GM12864 (cell line): ENCODE measurements around the gene PDIA5.

ENCODE experiments used
- DNase-seq: peaks from one replicate; pipeline ENCODE4 v3.0.0-alpha.2; 2011; ENCODE audit warnings: low read depth
- H3K4me3 ChIP-seq: 2 replicates; pipeline ENCODE4 v1.5.1; 2011; ENCODE audit warnings: mild to moderate bottlenecking, low read depth, low read length, control low read depth
- CTCF ChIP-seq: IDR thresholded peaks from 2 replicates; pipeline ENCODE4 v1.5.1; 2011; ENCODE audit warnings: low read depth, mild to moderate bottlenecking, moderate library complexity, low read length, control low read depth, inconsistent platforms; ENCODE audit errors: missing control alignments

Gene PDIA5

GRCh38 chr3:123152687-123153086 is 85.9 kb downstream of the PDIA5 start:
- no peak for DNase-seq
- TF ChIP-seq CTCF = no peak
- H3K4me3 ChIP-seq = no peak overlapping the region

GRCh38 chr3:123153125-123154019 is 86.5 kb downstream of the PDIA5 start:
- no peak for TF ChIP-seq CTCF
- no peak for DNase-seq
- no peak overlapping the region for H3K4me3 ChIP-seq

GRCh38 chr3:123154020-123154985 is 87.5 kb downstream of the PDIA5 start:
- no peak overlapping the region for H3K4me3 ChIP-seq
- TF ChIP-seq CTCF = no peak
- no peak for DNase-seq

- DNase-seq = no peak
- H3K4me3 ChIP-seq = no peak overlapping the region
- no peak for TF ChIP-seq CTCF
Measured at GRCh38 chr3:123155471-123156011, 88.7 kb downstream of the PDIA5 start.

- TF ChIP-seq CTCF = no peak
- no peak overlapping the region for H3K4me3 ChIP-seq
- no peak for DNase-seq
Measured at GRCh38 chr3:123156276-123156995, 89.6 kb downstream of the PDIA5 start.

GRCh38 chr3:123157209-123157597 is 90.4 kb downstream of the PDIA5 start:
- no peak overlapping the region for H3K4me3 ChIP-seq
- TF ChIP-seq CTCF = no peak
- no peak for DNase-seq
